ENCODE measurements around the gene RECQL. TPM values are rescaled to one million over a fixed set of nuclear protein-coding genes. Genes with fewer than 3 reads are reported as not detected.
A peak's percentile ranks its signal among the peaks of the same experiment; 100 is the strongest.

The RECQL gene
- total RNA-seq, 1 experiment from 2014 or later = 42.3 TPM

DNA sequence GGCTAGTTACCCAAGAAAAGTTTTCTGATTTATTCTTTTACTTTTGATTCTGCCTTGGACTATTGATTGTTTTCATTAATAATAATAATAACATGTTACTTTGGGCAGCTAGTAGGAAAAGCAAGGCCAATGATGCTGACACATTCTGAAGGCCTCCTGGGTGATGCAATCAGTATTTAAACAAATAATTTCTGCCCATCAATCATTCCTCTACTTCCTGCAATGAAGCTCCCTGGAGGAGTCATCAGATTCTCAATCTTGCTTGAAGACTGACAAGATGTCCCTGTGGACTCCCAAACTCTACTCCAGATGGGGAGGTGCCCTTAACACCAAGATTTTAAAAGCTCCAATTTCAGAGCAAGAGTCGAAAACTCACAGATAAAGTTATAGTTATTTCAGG, 24.6 kb upstream of the RECQL start, which contains the start of gene SPX:
SPX (plus strand) TSS at position 244 of the 400 bp plus-strand sequence. CDS start 177 bp downstream, outside the sequence.
- Histone ChIP-seq H3K27me3 (ENCODE audit: control insufficient read depth, insufficient read depth, low read length) (peaks cover 18% of the 10 kb centered on the region), H3K27ac (ENCODE audit: low read length) (no peak within 1 kb of the TSS), H3K36me3 (ENCODE audit: control insufficient read depth, insufficient read depth, low read length) (no peaks in the 10 kb centered on the region; the same call in 1 of the 2 replicates), H3K9me3 (ENCODE audit: control insufficient read depth, insufficient read depth, low read depth, low read length) (no peaks in the 10 kb centered on the region), H3K4me3 (ENCODE audit: low read depth in 2 of 2, low read length in 2 of 2) (peak within 1 kb of the TSS in 1 of 2 experiments; percentile 57; a peak in 3 of 4 replicates), H3K4me1 (ENCODE audit: control insufficient read depth, insufficient read depth, low read length) (no peaks in the 10 kb centered on the region)
- CTCF ChIA-PET = no interaction called here
- no peak for DNase-seq (ENCODE audit: low read depth, low spot score)
- ATAC-seq = no peak
- POLR2A ChIA-PET = no interaction called here
- in situ Hi-C loops (cut with HindIII; ENCODE audit: low pct_unique_long_range_greater_than_20kb, low sequenced_read_pairs) = no loop called here
- intact Hi-C loops (cut with micrococcal nuclease; ENCODE audit: unreplicated experiment) = no loop called here
- TF ChIP-seq, protein P1, sequence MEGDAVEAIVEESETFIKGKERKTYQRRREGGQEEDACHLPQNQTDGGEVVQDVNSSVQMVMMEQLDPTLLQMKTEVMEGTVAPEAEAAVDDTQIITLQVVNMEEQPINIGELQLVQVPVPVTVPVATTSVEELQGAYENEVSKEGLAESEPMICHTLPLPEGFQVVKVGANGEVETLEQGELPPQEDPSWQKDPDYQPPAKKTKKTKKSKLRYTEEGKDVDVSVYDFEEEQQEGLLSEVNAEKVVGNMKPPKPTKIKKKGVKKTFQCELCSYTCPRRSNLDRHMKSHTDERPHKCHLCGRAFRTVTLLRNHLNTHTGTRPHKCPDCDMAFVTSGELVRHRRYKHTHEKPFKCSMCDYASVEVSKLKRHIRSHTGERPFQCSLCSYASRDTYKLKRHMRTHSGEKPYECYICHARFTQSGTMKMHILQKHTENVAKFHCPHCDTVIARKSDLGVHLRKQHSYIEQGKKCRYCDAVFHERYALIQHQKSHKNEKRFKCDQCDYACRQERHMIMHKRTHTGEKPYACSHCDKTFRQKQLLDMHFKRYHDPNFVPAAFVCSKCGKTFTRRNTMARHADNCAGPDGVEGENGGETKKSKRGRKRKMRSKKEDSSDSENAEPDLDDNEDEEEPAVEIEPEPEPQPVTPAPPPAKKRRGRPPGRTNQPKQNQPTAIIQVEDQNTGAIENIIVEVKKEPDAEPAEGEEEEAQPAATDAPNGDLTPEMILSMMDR (IDR thresholded peaks at IDR 0.05) = no peak
- no peak for TF ChIP-seq SIN3A (IDR thresholded peaks at IDR 0.05; ENCODE audit: borderline replicate concordance, insufficient read depth, low read depth, low read length)
- BruUV-seq (replicated peaks) = no TSS peak

DNA sequence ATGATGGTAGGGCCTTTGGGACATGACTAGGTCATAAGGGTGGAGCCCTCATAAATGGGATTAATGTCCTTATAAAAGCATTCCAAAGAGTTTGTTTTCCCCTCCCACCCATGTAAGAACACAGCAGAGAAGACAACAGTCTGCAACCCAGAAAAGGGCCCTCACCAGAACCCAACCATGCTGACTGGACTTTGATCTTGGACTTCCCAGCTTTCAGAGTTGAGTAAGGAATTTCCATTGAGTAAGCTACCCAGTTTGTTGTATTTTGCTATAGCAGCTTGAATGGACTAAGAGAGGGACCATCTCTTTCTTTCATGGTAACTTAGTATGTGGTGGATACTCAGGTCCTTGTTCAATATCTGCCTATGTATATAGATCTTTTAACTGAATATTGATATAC, 21.7 kb upstream of the RECQL start:
- in situ Hi-C loops (cut with HindIII; ENCODE audit: low pct_unique_long_range_greater_than_20kb, low sequenced_read_pairs) = no loop called here

More for the DNA sequence above, 21.7 kb upstream of the RECQL start:
- no peak for DNase-seq (ENCODE audit: low read depth, low spot score)
- H3K27ac ChIP-seq (ENCODE audit: low read length) = no peak overlapping the region
- CTCF ChIA-PET = no interaction called here
- H3K4me3 ChIP-seq (ENCODE audit: low read depth in 2 of 2, low read length in 2 of 2) = no peak overlapping the region
- no peaks in the 10 kb centered on the region for H3K9me3 ChIP-seq (ENCODE audit: control insufficient read depth, insufficient read depth, low read depth, low read length)
- BruUV-seq (replicated peaks) = no TSS peak
- no peaks in the 10 kb centered on the region for H3K4me1 ChIP-seq (ENCODE audit: control insufficient read depth, insufficient read depth, low read length)
- intact Hi-C loops (cut with micrococcal nuclease; ENCODE audit: unreplicated experiment) = no loop called here
- H3K27me3 ChIP-seq (ENCODE audit: control insufficient read depth, insufficient read depth, low read length) = peaks cover 5% of the 10 kb centered on the region
- TF ChIP-seq, protein P1 (IDR thresholded peaks at IDR 0.05) = no peak
- TF ChIP-seq POLR2AphosphoS5 (IDR thresholded peaks at IDR 0.05; ENCODE audit: low read depth, low read length) (no peak), TCF7L2 (IDR thresholded peaks at IDR 0.05; ENCODE audit: low read depth, low read length) (no peak), SIN3A (IDR thresholded peaks at IDR 0.05; ENCODE audit: borderline replicate concordance, insufficient read depth, low read depth, low read length) (no peak)
- TF ChIP-seq, protein P2, sequence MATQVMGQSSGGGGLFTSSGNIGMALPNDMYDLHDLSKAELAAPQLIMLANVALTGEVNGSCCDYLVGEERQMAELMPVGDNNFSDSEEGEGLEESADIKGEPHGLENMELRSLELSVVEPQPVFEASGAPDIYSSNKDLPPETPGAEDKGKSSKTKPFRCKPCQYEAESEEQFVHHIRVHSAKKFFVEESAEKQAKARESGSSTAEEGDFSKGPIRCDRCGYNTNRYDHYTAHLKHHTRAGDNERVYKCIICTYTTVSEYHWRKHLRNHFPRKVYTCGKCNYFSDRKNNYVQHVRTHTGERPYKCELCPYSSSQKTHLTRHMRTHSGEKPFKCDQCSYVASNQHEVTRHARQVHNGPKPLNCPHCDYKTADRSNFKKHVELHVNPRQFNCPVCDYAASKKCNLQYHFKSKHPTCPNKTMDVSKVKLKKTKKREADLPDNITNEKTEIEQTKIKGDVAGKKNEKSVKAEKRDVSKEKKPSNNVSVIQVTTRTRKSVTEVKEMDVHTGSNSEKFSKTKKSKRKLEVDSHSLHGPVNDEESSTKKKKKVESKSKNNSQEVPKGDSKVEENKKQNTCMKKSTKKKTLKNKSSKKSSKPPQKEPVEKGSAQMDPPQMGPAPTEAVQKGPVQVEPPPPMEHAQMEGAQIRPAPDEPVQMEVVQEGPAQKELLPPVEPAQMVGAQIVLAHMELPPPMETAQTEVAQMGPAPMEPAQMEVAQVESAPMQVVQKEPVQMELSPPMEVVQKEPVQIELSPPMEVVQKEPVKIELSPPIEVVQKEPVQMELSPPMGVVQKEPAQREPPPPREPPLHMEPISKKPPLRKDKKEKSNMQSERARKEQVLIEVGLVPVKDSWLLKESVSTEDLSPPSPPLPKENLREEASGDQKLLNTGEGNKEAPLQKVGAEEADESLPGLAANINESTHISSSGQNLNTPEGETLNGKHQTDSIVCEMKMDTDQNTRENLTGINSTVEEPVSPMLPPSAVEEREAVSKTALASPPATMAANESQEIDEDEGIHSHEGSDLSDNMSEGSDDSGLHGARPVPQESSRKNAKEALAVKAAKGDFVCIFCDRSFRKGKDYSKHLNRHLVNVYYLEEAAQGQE (IDR thresholded peaks at IDR 0.05; ENCODE audit: insufficient read depth in 1 of 2, low read depth in 2 of 2, low read length in 1 of 2) = no peak
- no peak for ATAC-seq
- POLR2A ChIA-PET = no interaction called here
- no peaks in the 10 kb centered on the region; the same call in 1 of the 2 replicates for H3K36me3 ChIP-seq (ENCODE audit: control insufficient read depth, insufficient read depth, low read length)
